Nephron progenitor cell (in vitro differentiated cells): ENCODE measurements around the gene DHX34.
A peak's percentile ranks its signal among the peaks of the same experiment; 100 is the strongest.
"Not testable (repeated sequence)": the region's sequence is repeated elsewhere in the genome, so short reads cannot be mapped to it uniquely, and the experiment has no call there.

Experiments
- DNase-seq: peaks from one replicate; pipeline ENCODE4 v3.0.0; 2021
- H3K27ac Mint-ChIP-seq: 2 replicates; pipeline ENCODE4 v1.8.0; 2021; ENCODE audit warnings: mild to moderate bottlenecking, moderate library complexity, mixed read lengths
- H3K27me3 Mint-ChIP-seq: 2 replicates; pipeline ENCODE4 v1.8.0; 2021; ENCODE audit warnings: mild to moderate bottlenecking, low read depth, mixed read lengths; ENCODE audit not compliant: poor library complexity
- H3K36me3 Mint-ChIP-seq: 2 replicates; pipeline ENCODE4 v1.8.0; 2021; ENCODE audit warnings: low read depth, mixed read lengths
- H3K4me1 Mint-ChIP-seq: 2 replicates; pipeline ENCODE4 v1.8.0; 2021; ENCODE audit warnings: mixed read lengths
- H3K4me3 Mint-ChIP-seq: 2 replicates; pipeline ENCODE4 v1.8.0; 2021; ENCODE audit warnings: mild to moderate bottlenecking, moderate library complexity, mixed read lengths
- H3K9me3 Mint-ChIP-seq: 2 replicates; pipeline ENCODE4 v1.8.0; 2021; ENCODE audit warnings: mild to moderate bottlenecking, moderate library complexity, mixed read lengths
- CTCF ChIP-seq: fragments of 200-600 bp; sonication (generic); IDR thresholded peaks from 2 replicates; pipeline ENCODE4 v1.5.0; 2021; ENCODE audit warnings: antibody characterized with exemption

Gene DHX34

DNA sequence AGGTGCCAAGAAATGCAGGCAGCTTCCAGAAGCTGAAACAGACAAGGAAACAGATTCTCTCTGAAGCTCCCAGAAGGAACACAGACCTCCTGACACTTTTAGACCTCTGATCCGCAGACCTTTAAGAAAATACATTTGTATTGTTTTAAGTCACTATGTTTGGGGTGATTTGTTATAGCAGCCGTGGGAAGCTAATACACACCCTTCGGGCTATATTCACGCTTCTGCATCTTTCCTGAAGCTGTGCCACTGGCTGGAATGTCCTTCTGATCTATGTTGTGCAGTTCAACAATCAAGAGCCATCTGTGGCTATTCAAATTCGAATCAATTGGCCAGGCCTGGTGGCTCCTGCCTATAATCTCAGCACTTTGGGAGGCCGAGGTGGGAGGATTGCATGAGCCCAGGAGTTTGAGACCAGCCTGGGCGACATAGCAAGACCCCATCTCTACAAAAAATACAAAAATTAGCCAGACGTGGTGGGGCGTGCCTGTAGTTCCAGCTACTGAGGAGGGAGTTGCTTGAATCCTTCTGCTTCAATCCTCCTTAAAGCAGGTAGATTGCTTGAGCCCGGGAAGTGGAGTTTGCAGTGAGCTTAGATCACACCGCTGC lies 5.8 kb upstream of the DHX34 start:
- no peak for DNase-seq
- Mint-ChIP-seq H3K4me1 (no peaks in the 10 kb centered on the region), H3K4me3 (no peak overlapping the region), H3K36me3 (no peaks in the 10 kb centered on the region), H3K27me3 (peaks cover 21% of the 10 kb centered on the region), H3K27ac (no peak overlapping the region), H3K9me3 (peaks cover 13% of the 10 kb centered on the region)
- no peak for TF ChIP-seq CTCF

DNA sequence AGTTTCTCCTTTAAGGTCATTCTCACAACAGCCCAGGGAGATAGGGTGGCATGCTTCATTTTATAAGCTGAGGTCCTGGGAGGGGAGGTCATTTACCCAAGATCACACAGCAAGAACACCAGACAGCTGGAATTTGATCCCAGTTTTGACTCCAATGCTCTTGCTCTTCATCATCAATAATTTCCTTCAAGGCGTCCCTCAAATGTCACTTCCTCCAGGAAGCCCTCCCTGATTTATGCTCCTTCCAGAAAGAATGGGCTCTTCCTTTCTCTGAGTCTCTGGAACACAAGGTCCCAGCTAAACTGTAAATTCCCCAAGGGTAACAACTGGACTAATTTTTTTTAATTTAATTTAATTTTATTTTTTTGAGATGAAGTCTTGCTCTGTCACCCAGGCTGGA lies 4.7 kb upstream of the DHX34 start:
- Mint-ChIP-seq H3K27me3 (peaks cover 15% of the 10 kb centered on the region), H3K27ac (no peak overlapping the region), H3K4me3 (no peak overlapping the region), H3K36me3 (peaks cover 3% of the 10 kb centered on the region), H3K4me1 (peaks cover 5% of the 10 kb centered on the region), H3K9me3 (peaks cover 17% of the 10 kb centered on the region)
- no peak for DNase-seq
- TF ChIP-seq CTCF: no peak

DNA sequence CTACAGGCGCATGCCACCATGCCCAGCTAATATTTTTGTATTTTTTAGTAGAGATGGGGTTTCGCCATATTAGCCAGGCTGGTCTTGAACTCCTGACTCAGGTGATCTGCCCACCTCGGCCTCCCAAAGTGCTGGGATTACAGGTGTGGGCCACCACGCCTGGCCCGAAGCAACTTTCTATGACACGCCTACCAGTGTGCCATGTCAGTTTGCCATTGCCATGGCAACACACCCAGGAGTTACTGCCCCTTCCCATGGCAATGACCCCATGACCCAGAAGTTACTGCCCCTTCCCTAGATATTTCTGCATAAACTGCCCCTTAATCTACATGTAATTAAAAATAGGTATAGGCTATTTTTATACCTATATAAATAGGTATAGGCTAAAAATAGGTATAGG lies 3.1 kb upstream of the DHX34 start:
- Mint-ChIP-seq H3K27me3 (peaks cover 14% of the 10 kb centered on the region), H3K36me3 (peaks cover 16% of the 10 kb centered on the region), H3K9me3 (peaks cover 17% of the 10 kb centered on the region), H3K4me1 (peaks cover 20% of the 10 kb centered on the region)
- H3K4me3 Mint-ChIP-seq, DNase-seq, H3K27ac Mint-ChIP-seq: not testable (repeated sequence)

DNA sequence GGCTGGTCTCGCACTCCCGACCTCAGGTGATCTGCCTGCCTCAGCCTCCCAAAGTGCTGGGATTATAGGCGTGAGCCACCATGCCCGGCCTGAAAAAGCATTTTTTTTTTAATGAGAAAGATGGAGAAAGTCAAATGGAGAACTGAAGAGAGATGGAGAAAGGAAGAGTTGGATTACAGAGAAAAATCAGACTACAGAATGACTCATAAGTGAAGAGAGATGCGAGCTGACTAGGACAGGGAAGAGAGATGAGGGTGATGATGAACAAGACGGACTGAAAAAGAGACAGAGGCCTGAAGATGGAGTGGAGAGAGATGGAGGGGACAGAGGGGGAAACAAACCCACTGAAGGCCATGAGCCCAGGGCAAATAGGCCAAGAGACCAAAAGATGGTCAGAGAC lies 1.5 kb downstream of the DHX34 start:
- DNase-seq: no peak
- H3K9me3 Mint-ChIP-seq: peaks cover 8% of the 10 kb centered on the region
- no peak overlapping the region for H3K27ac Mint-ChIP-seq
- H3K27me3 Mint-ChIP-seq: peaks cover 4% of the 10 kb centered on the region
- peak overlapping the region; percentile 80 for H3K4me3 Mint-ChIP-seq
- H3K36me3 Mint-ChIP-seq: peaks cover 60% of the 10 kb centered on the region
- H3K4me1 Mint-ChIP-seq: peaks cover 30% of the 10 kb centered on the region
- TF ChIP-seq CTCF: no peak

- peaks cover 4% of the 10 kb centered on the region for H3K27me3 Mint-ChIP-seq
- DNase-seq: no peak
- H3K9me3 Mint-ChIP-seq: peaks cover 8% of the 10 kb centered on the region
- peaks cover 69% of the 10 kb centered on the region for H3K36me3 Mint-ChIP-seq
- no peak overlapping the region for H3K27ac Mint-ChIP-seq
- TF ChIP-seq CTCF: no peak
- peak overlapping the region; percentile 62 for H3K4me3 Mint-ChIP-seq
- H3K4me1 Mint-ChIP-seq: peaks cover 30% of the 10 kb centered on the region
Measured at GRCh38 chr19:47351548-47351947, 2.4 kb downstream of the DHX34 start.

DNA sequence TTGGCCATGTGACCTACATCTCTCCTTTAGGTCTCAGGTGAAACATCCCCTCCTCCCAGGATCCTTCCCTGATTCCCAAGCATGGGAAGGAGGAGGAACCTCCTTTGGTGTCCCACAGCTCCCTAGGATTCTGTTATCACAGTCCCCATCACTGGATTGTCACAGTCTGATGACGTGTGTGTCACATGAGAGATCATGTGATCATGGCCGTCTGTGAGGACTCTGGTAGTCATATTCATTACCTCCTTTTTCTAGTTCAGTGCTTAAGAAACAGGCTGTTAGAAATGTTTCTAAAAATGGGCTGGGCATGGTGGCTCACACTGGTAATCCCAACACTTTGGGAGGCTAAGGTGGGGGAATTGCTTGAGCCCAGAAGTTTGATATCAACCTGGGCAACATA lies 3.0 kb downstream of the DHX34 start:
- Mint-ChIP-seq H3K4me3 (peak overlapping the region; percentile 28), H3K4me1 (peaks cover 30% of the 10 kb centered on the region), H3K36me3 (peaks cover 75% of the 10 kb centered on the region), H3K9me3 (peaks cover 8% of the 10 kb centered on the region), H3K27me3 (peaks cover 4% of the 10 kb centered on the region), H3K27ac (no peak overlapping the region)
- DNase-seq: no peak
- TF ChIP-seq CTCF: no peak
